ENCODE measurements around the gene RITA1. TPM values are rescaled to one million over a fixed set of nuclear protein-coding genes. Genes with fewer than 3 reads are reported as not detected.

Gene RITA1
- polyA plus RNA-seq, 1 donor: 13.8 TPM

GRCh38 chr12:113174461-113175384, 10.8 kb upstream of the RITA1 start:
- Histone ChIP-seq H3K9me3 (ENCODE audit: control insufficient read depth, low read depth, low read length) (no peaks in the 10 kb centered on the region), H3K4me3 (ENCODE audit: low read length) (no peak overlapping the region), H3K27me3 (ENCODE audit: control insufficient read depth, insufficient read depth, low read length) (no peaks in the 10 kb centered on the region), H3K27ac (ENCODE audit: low read length) (no peak overlapping the region), H3K36me3 (ENCODE audit: control insufficient read depth, insufficient read depth, low read length) (peaks cover 88% of the 10 kb centered on the region), H3K4me1 (ENCODE audit: control insufficient read depth, insufficient read depth, low read length) (peaks cover 3% of the 10 kb centered on the region)
- no CpG with 5 or more reads among the region's 32 CpGs for WGBS (ENCODE audit: insufficient coverage, low lambda C conversion rate)
- peak; percentile 37 to 52 for DNase-seq

DNA sequence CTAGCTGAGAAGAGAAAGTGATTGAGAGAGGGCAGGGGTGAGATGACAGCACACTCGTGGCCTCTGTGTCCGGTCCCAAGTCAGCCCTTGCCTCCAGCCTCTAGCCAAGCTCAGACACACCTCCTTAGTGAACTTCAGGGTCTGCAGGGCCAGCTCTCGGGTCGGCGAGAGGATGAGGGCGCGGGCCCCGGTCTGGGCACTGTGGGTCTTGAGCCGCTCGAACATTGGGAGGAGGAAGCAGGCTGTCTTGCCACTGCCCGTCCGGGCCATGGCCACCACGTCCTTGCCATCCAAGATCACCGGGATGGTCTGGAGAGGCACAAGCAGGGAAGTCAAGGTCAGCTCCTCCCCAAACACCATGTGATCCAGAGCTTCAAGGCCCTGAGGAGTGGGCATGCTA, 6.5 kb upstream of the RITA1 start:
- no peak for DNase-seq
- Histone ChIP-seq H3K4me1 (ENCODE audit: control insufficient read depth, insufficient read depth, low read length) (peaks cover under 1% of the 10 kb centered on the region), H3K36me3 (ENCODE audit: control insufficient read depth, insufficient read depth, low read length) (peaks cover 64% of the 10 kb centered on the region), H3K27ac (ENCODE audit: low read length) (no peak overlapping the region), H3K9me3 (ENCODE audit: control insufficient read depth, low read depth, low read length) (no peaks in the 10 kb centered on the region), H3K27me3 (ENCODE audit: control insufficient read depth, insufficient read depth, low read length) (no peaks in the 10 kb centered on the region), H3K4me3 (ENCODE audit: low read length) (no peak overlapping the region)
- no CpG with 5 or more reads among the region's 14 CpGs for WGBS (ENCODE audit: insufficient coverage, low lambda C conversion rate)

- H3K4me1 ChIP-seq (ENCODE audit: control insufficient read depth, insufficient read depth, low read length): peaks cover 4% of the 10 kb centered on the region
- no peak overlapping the region for H3K4me3 ChIP-seq (ENCODE audit: low read length)
- H3K9me3 ChIP-seq (ENCODE audit: control insufficient read depth, low read depth, low read length): peaks cover 3% of the 10 kb centered on the region
- peaks cover 54% of the 10 kb centered on the region for H3K36me3 ChIP-seq (ENCODE audit: control insufficient read depth, insufficient read depth, low read length)
- no peaks in the 10 kb centered on the region for H3K27me3 ChIP-seq (ENCODE audit: control insufficient read depth, insufficient read depth, low read length)
- WGBS (ENCODE audit: insufficient coverage, low lambda C conversion rate): no CpG with 5 or more reads among the region's 4 CpGs
- H3K27ac ChIP-seq (ENCODE audit: low read length): no peak overlapping the region
- no peak for DNase-seq
Measured at GRCh38 chr12:113180333-113180732, 5.2 kb upstream of the RITA1 start.

- no peaks in the 10 kb centered on the region for H3K27me3 ChIP-seq (ENCODE audit: control insufficient read depth, insufficient read depth, low read length)
- H3K36me3 ChIP-seq (ENCODE audit: control insufficient read depth, insufficient read depth, low read length): peaks cover 45% of the 10 kb centered on the region
- no peak overlapping the region for H3K27ac ChIP-seq (ENCODE audit: low read length)
- peaks cover 14% of the 10 kb centered on the region for H3K4me1 ChIP-seq (ENCODE audit: control insufficient read depth, insufficient read depth, low read length)
- H3K9me3 ChIP-seq (ENCODE audit: control insufficient read depth, low read depth, low read length): peaks cover 3% of the 10 kb centered on the region
- H3K4me3 ChIP-seq (ENCODE audit: low read length): no peak overlapping the region
- DNase-seq: no peak
- 100% methylated on average over 1 of the region's 3 CpGs for WGBS (ENCODE audit: insufficient coverage, low lambda C conversion rate)
Measured at GRCh38 chr12:113181975-113182374, 3.5 kb upstream of the RITA1 start.

DNA sequence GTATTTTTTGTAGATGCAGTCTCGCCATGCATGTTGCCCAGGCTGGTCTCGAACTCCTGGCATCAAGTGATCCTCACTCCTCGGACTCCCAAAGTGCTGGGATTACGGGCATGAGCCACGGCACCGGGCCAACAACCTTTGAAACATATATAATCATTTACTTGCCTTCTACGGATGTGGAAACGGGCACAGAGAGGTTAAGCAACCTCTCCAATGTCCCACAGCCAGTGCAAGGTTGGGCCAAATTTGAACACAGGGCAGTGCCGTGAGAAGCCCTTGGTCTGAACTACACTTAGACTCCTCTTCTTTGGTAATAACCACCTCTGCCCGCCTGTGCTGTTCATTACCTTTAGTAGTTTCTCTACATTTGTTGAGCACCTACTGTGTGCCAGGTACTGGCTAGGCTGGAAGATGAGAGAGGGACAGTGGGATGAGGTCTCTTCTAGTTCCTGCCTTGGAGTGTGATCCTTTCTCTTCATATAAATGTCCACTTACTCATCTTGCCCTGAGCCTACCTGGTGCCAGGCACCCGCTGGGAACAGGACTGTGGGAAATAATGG, 2.4 kb upstream of the RITA1 start:
- H3K27ac ChIP-seq (ENCODE audit: low read length): no peak overlapping the region
- H3K27me3 ChIP-seq (ENCODE audit: control insufficient read depth, insufficient read depth, low read length): no peaks in the 10 kb centered on the region
- H3K9me3 ChIP-seq (ENCODE audit: control insufficient read depth, low read depth, low read length): peaks cover 3% of the 10 kb centered on the region
- H3K4me3 ChIP-seq (ENCODE audit: low read length): no peak overlapping the region
- peaks cover 17% of the 10 kb centered on the region for H3K4me1 ChIP-seq (ENCODE audit: control insufficient read depth, insufficient read depth, low read length)
- WGBS (ENCODE audit: insufficient coverage, low lambda C conversion rate): no CpG with 5 or more reads among the region's 11 CpGs
- peaks cover 34% of the 10 kb centered on the region for H3K36me3 ChIP-seq (ENCODE audit: control insufficient read depth, insufficient read depth, low read length)
- no peak for DNase-seq

GRCh38 chr12:113184098-113184899, 1.2 kb upstream of the RITA1 start:
- 22% methylated on average over 3 of the region's 26 CpGs for WGBS (ENCODE audit: insufficient coverage, low lambda C conversion rate)
- H3K4me1 ChIP-seq (ENCODE audit: control insufficient read depth, insufficient read depth, low read length): peaks cover 17% of the 10 kb centered on the region
- H3K9me3 ChIP-seq (ENCODE audit: control insufficient read depth, low read depth, low read length): peaks cover 3% of the 10 kb centered on the region
- H3K27ac ChIP-seq (ENCODE audit: low read length): peak overlapping the region; percentile 95
- H3K4me3 ChIP-seq (ENCODE audit: low read length): peak overlapping the region; percentile 80
- no peaks in the 10 kb centered on the region for H3K27me3 ChIP-seq (ENCODE audit: control insufficient read depth, insufficient read depth, low read length)
- H3K36me3 ChIP-seq (ENCODE audit: control insufficient read depth, insufficient read depth, low read length): peaks cover 27% of the 10 kb centered on the region
- DNase-seq: no peak

GRCh38 chr12:113184900-113185179, 681 bp upstream of the RITA1 start:
- Histone ChIP-seq H3K36me3 (ENCODE audit: control insufficient read depth, insufficient read depth, low read length) (peaks cover 23% of the 10 kb centered on the region), H3K4me3 (ENCODE audit: low read length) (peak overlapping the region; percentile 80), H3K27me3 (ENCODE audit: control insufficient read depth, insufficient read depth, low read length) (no peaks in the 10 kb centered on the region), H3K4me1 (ENCODE audit: control insufficient read depth, insufficient read depth, low read length) (peaks cover 17% of the 10 kb centered on the region), H3K9me3 (ENCODE audit: control insufficient read depth, low read depth, low read length) (peaks cover 3% of the 10 kb centered on the region), H3K27ac (ENCODE audit: low read length) (peak overlapping the region; percentile 95)
- WGBS (ENCODE audit: insufficient coverage, low lambda C conversion rate): no CpG with 5 or more reads among the region's 20 CpGs
- peak; percentile 76 to 94 for DNase-seq

GRCh38 chr12:113186033-113186365, 478 bp downstream of the RITA1 start:
- H3K4me1 ChIP-seq (ENCODE audit: control insufficient read depth, insufficient read depth, low read length): peaks cover 17% of the 10 kb centered on the region
- H3K36me3 ChIP-seq (ENCODE audit: control insufficient read depth, insufficient read depth, low read length): peaks cover 17% of the 10 kb centered on the region
- peak overlapping the region; percentile 95 for H3K27ac ChIP-seq (ENCODE audit: low read length)
- DNase-seq: no peak
- H3K4me3 ChIP-seq (ENCODE audit: low read length): peak overlapping the region; percentile 80
- no peaks in the 10 kb centered on the region for H3K27me3 ChIP-seq (ENCODE audit: control insufficient read depth, insufficient read depth, low read length)
- whole genome bisulfite sequencing (ENCODE audit: insufficient coverage, low lambda C conversion rate): no CpG with 5 or more reads among the region's 11 CpGs
- H3K9me3 ChIP-seq (ENCODE audit: control insufficient read depth, low read depth, low read length): peaks cover 3% of the 10 kb centered on the region

- peaks cover 17% of the 10 kb centered on the region for H3K4me1 ChIP-seq (ENCODE audit: control insufficient read depth, insufficient read depth, low read length)
- DNase-seq: peak in 1 of 2 donors; percentile 34
- no CpG with 5 or more reads among the region's 16 CpGs for WGBS (ENCODE audit: insufficient coverage, low lambda C conversion rate)
- no peaks in the 10 kb centered on the region for H3K27me3 ChIP-seq (ENCODE audit: control insufficient read depth, insufficient read depth, low read length)
- H3K4me3 ChIP-seq (ENCODE audit: low read length): peak overlapping the region; percentile 80
- peaks cover 3% of the 10 kb centered on the region for H3K9me3 ChIP-seq (ENCODE audit: control insufficient read depth, low read depth, low read length)
- H3K36me3 ChIP-seq (ENCODE audit: control insufficient read depth, insufficient read depth, low read length): peaks cover 24% of the 10 kb centered on the region
- no peak overlapping the region for H3K27ac ChIP-seq (ENCODE audit: low read length)
Measured at GRCh38 chr12:113186666-113187325, 1.3 kb downstream of the RITA1 start.

- Histone ChIP-seq H3K4me3 (ENCODE audit: low read length) (no peak overlapping the region), H3K9me3 (ENCODE audit: control insufficient read depth, low read depth, low read length) (peaks cover 3% of the 10 kb centered on the region), H3K27me3 (ENCODE audit: control insufficient read depth, insufficient read depth, low read length) (no peaks in the 10 kb centered on the region), H3K27ac (ENCODE audit: low read length) (no peak overlapping the region), H3K4me1 (ENCODE audit: control insufficient read depth, insufficient read depth, low read length) (peaks cover 13% of the 10 kb centered on the region), H3K36me3 (ENCODE audit: control insufficient read depth, insufficient read depth, low read length) (peaks cover 28% of the 10 kb centered on the region)
- no CpG with 5 or more reads among the region's 2 CpGs for WGBS (ENCODE audit: insufficient coverage, low lambda C conversion rate)
- DNase-seq: no peak
Measured at GRCh38 chr12:113189361-113189760, 3.8 kb downstream of the RITA1 start.
